HG03442 (cell line): ENCODE measurements around the gene ELFN2.

Experiments
- ATAC-seq: cut with Tn5 transposase; IDR thresholded peaks from one replicate; pipeline ENCODE4 v1.9.1; 2021; ENCODE audit warnings: mild to moderate bottlenecking, moderate library complexity; ENCODE audit not compliant: unreplicated experiment

ELFN2 gene

DNA sequence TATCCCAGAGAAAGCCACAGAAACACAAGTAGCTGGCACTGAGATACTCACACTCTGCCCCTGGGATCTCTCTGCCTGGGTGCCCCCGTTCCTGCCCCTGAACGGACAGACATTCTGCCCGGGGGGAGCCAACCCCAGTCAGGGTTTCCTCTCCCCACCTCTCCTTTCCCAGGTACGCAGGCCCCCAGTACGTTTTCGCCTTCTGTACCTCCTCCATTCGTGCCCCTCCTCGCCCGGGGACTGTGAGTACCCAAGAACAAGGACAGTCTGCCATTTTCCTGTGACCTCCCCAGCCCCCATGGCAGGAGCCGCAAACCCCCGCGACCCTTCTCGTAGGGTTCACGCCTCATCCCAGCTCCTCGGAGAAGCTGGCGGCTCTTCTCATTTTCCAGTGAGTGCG lies 29.1 kb upstream of the ELFN2 start:
- no peak for ATAC-seq

DNA sequence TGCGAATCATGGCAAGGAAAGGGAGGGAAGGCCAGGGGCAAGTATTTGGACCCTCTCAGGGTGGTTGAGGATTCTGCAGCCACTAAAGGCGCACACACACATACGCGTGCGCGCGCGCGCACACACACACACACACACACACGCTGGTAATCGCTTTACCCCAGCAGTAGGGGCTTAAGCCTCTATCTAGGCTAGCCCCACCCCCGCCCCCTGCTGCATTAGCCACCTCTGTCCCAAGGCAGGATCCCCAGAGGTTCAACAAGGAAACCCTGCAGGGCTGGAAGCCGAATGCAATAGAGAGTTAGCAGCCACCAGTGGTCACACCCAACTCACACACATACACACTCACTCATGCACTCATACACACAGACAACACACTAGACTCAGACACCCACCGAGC lies 28.6 kb upstream of the ELFN2 start:
- no peak for ATAC-seq

DNA sequence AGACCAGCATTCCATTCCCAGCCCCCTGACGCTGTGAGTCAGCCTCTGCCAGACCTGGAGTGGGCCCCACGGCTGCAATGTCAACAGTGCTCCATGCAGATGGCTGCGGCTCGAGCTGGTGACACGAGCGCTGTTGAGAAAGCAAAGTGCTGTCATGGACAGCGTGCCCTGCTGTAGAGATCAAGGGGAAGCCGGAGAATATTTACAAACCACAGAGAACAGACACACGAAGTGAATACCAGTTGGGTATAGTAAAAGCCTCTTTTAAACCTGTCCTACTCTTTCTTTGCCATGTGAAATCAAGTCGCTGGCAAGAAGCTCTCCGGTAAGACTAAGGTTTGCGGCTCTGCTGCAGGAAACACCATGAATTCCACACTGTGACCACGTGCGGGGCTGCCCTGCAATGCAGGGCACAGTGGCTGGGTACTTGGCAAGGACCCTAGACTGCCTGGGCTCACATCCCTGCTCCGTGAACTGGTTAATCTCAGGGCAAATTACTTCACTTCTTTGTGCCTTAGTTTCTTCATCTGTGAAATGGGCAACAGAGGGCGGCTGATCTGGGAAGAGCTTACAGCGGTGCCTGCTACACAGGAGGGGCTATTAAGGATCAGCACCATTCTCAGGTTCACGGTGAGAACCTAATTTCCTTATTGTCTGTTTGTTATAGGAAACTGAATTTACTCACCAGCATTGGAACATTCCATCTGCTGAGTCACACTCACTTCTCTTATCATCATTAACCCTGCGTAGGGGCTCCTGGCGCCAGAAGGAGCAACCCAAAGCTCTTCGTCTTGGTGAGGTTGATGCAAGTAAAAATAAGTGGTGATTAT lies 27.8 kb upstream of the ELFN2 start:
- ATAC-seq = no peak

DNA sequence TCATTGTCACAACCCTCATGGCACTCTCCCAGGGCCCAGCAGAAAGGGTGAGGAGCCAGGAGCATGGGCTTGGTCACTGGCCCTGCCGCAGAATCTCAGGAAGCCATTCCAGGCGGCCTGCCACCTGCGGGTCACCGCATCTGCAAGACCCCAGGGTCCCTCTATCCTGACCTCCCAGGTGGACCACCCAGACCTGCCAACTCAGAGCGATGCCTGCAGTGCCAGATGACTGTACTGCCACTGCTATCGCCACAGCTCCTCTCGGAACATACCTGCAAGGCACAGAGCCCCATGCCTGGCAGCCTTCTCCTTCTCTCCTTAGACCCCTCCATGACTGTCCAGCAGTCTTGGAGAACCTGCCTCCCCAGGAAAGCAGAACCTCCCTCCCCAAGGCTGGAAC lies 26.4 kb upstream of the ELFN2 start:
- no peak for ATAC-seq

DNA sequence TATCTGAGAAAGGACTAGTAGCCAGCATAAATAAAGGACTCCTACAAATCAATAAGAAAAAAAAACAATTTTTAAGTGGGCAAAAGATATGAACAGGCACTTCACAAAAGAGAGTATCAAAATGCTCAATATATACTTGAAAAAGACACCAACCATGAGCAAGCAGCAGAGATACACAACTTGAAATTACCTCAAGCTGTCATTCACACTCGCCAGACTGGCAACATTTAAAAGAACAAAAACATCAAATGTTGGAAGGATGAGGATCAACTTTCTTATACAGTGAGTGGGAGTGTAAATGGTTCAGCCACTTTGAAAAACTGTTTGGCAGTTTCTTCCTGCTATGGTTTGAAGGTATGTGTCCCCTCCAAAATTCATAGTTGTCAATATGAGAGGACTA lies 23.9 kb upstream of the ELFN2 start:
- ATAC-seq = no peak

DNA sequence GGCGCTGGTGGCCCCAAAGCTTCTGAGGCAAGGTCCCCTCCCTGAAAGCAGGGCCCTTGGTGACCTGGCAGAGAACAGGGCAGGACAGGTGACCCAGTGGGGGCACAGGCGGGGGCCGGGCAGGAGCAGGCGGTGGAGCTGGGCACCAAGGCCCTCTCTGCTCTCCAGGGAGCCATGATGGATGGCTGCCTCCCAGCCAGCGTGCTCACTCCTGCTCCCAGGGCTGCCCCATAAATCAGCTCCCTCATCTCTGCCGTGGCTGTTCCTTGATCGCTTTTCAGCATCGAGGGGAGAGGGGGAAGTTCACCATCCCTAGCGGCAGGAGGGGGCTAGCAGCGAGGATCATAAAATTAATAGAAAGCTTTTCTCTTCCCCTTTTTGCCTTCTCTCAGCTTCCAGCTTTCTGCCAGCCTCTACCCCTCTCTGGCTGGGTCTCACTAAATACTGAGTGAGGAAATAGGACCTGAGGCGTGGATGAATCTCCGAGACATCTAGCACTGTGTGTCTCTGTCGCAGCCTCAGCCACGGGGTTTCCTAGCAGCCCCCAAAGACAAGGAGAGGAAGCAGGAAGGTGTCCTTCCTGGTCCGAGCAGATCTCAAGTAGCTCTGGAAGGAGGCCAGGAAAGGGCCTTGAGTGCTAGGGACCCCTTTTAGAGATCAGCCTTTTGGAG lies 22.2 kb upstream of the ELFN2 start:
- ATAC-seq = no peak

DNA sequence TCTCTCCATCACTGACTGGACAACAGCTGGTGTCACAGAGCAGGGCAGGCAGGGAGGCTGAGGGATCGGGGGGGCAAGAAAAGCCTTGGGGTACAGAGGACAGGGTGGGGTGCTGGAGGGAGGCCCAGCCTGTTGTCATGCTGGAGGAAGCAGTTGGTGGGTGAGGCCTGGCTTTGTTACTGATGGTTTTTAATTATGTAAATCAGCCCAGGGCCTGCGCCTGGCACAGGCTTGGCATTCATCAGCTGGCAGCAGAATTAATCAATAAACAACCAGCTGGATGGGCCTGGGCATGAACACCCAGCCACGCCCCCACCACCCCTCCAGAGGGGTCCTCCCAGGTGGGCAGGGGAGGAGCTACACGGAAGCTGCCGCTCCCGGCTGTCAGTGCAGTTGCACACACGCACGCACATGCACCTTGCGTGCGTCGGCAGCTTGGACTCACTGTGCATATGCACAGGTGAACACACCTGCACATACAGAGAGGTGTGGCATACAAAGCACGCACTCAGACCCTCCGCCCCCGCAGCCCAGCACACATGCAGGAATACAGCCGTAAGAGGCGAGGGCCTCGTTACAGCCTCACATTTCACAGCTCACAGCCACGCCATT lies 21.3 kb upstream of the ELFN2 start:
- no peak for ATAC-seq

DNA sequence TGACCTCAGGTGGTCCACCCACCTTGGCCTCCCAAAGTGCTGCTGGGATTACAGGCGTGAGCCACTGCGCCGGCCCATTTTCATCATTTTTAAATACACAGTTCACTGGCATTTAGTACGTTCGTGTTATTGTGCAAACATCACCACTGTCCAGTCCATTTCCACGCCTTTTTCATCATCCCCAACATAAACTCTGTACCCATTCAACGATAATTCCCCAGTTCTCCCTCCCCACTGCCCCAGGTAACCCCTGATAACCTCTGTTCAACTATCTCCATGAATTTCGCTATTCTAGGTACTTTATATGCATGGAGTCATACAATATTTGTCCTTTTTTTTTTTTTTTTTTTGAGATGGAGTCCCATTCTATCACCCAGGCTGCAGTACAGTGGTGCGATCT lies 18.2 kb upstream of the ELFN2 start:
- ATAC-seq = no peak

DNA sequence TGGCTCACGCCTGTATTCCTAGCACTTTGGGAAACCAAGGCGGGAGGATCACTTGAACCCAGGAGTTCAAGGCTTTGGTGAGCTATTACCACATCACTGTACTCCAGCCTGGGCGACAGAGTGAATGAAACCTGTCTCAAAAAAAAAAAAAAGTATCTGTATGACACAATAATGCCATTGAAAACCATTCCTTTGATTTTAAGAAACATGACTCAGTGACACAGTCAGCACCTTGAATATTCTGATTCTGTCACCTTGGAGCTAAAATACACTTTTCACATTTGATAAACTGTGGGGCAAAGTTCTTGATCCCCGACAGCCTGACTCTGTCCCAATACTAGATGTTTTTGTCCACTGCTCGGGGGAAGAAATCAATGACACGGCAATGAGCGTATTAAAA lies 16.7 kb upstream of the ELFN2 start:
- no peak for ATAC-seq

DNA sequence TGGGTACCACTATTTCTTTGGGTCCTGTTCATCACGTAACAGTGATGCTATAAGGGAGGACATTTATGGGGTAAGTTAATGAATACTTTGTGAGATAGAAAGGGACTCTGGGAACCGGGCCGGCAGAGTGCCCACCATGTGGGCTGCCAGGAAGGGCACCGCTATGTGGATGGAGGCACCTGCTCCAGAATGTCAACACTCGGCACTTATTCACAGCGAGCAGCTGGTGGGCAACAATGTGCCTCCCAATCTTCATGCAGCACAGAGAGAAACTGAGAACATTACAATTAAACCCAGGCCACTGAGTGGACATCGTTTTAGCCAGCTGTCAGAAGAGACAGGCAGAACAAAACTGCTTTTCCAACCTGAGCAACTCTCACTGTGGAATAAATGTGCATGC lies 15.8 kb upstream of the ELFN2 start:
- no peak for ATAC-seq

DNA sequence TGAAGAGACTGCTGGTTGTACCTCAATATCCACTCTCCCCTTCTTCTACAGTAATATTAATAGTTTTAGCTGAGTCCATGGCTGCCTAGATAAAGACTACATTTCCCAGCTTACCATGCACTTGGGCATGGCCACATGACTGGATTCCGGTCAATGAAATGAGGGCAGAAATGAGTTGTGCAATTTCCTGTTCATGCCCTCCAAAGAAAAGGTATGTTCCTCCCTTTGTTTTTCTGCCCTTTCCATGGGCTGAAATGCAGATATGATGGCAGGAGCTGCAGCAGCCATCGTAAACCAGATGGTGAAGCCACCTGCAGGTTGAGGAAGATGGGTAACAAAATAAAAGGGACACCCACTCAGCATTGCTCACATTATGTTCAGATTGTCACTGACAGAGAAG lies 15.3 kb upstream of the ELFN2 start:
- ATAC-seq = no peak

DNA sequence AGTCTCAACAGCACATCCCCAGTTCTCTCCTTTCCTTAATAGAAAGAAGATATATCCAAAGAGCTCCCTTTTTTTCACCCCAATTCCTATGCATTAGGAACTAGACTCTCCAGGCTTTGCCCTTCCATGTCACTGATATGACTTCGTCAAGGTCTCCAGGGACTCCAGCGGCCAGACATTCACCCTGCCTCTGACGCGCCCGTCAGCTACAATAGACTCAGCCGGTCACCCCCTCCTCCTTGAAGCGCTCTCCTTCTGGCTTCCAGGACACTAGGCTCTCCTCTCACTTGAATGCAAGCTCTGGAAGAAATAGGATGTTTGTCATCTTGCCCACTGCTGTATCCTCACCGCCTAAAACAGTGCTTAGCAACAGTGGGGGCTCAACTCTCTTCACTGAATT lies 14.9 kb upstream of the ELFN2 start:
- no peak for ATAC-seq

DNA sequence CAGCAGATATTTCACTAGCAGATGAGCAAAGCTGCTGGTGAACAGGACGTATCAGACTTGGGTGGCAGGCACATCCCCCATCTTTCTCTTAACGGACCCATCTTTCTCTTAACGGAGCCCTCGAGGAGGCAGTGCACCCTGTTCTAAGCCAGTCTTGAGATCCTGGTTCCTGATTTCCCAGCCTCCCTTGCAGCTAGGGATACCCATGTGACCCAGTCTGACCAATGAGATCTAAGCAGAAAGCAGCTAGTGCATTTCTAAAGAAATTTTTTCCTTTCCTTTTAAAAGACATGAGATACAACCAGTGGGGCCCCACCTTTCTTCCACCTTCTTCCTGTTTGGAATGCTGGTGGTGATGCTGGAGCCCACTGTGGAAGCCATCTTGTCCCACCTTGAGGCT lies 13.6 kb upstream of the ELFN2 start:
- no peak for ATAC-seq

DNA sequence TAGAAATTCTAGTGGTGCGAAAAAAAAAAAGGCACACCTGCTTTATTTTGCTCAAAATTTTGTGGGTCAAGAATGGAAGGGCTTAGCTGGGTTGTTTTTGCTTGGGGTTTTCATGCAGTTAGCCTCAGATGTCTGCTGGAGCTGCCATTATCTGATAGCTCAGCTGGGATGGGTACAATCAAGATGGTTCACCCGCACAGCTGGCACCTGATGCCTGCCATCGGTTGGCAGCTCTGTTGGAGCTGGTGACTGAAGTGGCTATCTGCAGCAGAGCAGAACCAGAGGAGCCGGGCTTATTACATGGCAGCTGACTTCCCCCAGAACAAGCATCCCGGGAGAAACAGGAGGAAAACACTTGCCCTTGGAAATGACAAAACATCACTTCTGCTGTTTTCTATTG lies 12.1 kb upstream of the ELFN2 start:
- ATAC-seq = no peak

DNA sequence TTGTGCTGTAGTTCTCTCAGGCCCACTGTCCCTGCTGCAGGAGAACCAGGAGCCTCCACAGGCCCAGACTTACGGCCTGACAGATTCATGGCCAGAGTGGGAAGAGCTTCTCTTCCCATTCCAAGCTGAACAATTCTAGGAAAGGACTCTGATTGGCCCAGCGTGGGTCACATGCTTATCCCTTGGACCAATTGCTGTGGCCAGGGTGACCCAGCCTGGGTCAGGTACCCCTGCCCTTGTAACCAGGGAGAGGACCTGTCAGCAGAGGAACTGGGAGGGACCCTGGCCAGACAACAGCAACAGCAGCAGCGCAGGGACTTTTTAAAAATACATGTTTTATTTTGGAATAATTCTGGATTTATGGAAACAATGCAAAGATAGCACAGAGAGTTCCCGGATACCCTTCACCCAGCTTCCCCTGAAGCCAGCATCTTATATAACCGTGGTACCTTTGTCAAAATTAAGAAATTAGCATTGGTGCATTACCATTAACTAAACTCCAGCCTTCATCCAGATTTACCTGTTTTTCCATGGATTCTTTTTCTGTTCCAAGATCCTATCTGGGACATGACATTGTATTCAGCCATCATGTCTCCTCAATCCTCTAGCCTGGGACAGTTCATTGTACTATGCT lies 8.8 kb upstream of the ELFN2 start:
- ATAC-seq = no peak

DNA sequence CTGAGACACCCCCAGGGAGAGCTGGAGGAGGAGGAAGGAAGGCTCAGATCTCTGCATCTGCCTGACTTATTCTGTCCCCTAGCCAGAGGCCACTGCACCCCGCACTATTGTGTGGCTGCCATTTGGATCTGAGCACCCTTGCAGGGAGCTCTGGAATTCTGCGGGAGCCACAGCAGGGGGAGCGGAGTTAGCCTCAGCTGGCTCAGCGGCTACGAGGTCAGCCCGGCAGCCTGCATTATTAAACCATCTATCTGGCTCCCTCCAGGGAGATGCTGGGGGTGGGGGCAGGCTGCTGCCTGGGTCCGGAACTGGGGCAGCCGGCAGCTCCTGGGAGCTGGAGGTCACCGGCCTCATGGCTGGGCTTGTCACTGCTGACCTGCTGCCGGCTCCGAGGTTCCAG lies 6.5 kb upstream of the ELFN2 start:
- ATAC-seq = no peak

DNA sequence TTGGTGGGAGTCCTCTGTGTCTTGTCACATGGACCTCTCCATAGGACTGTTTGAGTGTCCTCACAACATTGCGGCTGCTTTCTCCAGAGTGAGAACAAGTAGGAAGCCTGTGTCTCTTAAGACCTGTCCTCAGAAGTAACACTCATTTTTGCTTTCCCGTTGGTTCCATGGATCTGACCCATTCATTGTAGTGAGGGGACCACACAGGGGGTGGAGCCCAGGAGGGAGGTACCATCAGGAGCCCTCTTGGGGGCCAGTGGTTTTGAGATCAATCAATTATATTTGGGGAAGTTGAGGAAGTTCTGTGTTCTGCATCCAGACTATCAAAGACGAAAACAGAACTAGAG lies 5.4 kb upstream of the ELFN2 start:
- no peak for ATAC-seq

DNA sequence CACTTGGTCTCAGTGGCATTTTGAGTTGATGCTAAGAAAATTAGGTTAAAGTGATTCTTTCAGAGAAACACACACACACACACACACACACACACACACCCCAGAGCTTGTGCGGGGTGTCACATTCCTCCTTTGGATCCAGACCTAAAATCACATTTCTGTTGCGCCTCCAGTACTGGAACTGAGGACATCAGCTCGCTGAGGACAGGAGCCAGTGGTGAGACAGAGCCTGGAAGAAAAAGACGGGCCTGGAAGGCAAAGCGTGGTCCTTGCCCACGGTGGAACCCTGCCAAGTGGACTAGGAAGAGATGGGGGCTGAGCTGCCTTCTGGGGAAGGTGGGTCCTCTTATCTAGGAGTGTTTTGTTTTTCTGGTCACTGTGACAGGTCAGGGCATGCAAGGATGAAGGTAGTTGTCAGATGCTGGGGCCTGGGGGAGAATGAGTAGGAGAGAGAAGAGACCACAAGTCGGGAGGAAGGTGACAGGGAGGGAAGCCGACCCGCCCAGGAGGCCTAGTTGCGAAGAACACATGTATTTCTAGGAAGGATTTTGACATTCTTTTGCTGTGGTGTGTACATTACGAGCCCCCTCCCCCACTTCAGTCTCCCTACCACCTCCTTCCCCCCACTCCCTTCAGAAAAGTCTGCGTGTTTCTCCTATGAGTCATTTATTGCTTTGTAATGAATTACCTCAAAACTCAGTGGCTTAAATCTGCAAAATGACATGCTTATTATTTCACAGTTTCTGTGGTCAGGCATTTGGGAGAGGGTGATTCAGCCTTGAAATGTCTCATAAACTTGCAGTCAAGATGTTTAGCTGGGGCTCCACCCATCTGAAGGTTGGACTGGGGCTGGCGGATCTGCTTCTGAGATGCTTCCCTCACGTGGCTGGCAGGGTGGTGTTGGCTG lies 4.8 kb upstream of the ELFN2 start:
- no peak for ATAC-seq

DNA sequence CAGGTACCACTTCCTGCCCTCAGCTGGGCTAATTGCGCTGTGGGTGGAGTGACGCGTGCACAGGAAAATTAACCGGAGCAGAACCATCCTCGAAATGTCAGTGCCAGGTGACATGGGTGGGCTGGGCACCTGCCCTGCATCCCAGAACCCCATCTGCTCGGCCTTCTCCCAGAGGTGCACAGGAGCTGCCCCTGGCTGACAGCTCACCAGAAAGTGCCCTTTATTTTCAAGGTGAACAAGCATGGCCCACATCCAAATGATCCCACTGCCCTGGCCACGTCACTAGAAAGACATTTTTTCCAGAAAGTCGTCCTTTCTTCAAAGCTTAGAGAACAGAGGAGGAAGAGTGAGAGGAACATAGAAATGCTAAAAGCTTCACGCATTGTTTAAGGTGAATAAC lies 4.1 kb upstream of the ELFN2 start:
- ATAC-seq = no peak

DNA sequence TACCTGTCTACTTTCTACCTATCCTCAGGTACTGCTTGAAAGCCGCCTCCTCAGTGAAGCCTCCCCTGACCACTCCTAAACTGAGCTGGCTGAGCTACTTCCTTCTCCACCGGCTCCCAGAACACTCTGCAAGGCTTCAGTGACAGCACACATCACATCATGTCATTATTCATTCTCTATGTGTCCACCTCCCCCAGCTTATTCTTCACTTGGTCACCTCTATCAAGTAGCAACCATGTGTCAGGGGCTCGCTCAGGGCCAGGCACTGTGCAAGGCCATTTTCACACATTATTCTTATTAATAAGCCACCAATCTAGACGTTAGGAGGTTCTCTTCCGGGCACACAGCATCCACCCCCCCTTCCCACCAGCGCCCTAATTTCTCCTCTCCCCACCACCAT lies 3.7 kb upstream of the ELFN2 start:
- ATAC-seq = no peak
